ENCODE measurements around the gene TRIM71.

GRCh38 chr3:32842531-32842931, 24.7 kb downstream of the TRIM71 start:
- TF ChIP-seq, protein P1, sequence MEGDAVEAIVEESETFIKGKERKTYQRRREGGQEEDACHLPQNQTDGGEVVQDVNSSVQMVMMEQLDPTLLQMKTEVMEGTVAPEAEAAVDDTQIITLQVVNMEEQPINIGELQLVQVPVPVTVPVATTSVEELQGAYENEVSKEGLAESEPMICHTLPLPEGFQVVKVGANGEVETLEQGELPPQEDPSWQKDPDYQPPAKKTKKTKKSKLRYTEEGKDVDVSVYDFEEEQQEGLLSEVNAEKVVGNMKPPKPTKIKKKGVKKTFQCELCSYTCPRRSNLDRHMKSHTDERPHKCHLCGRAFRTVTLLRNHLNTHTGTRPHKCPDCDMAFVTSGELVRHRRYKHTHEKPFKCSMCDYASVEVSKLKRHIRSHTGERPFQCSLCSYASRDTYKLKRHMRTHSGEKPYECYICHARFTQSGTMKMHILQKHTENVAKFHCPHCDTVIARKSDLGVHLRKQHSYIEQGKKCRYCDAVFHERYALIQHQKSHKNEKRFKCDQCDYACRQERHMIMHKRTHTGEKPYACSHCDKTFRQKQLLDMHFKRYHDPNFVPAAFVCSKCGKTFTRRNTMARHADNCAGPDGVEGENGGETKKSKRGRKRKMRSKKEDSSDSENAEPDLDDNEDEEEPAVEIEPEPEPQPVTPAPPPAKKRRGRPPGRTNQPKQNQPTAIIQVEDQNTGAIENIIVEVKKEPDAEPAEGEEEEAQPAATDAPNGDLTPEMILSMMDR (IDR thresholded peaks at IDR 0.05; ENCODE audit: insufficient read depth, low read length), result no peak
- TF ChIP-seq POLR2AphosphoS5 (IDR thresholded peaks at IDR 0.05; ENCODE audit: low read depth), result no peak
- TF ChIP-seq GABPA (IDR thresholded peaks at IDR 0.05; ENCODE audit: low read depth), result no peak
- TF ChIP-seq REST (IDR thresholded peaks at IDR 0.05; ENCODE audit: insufficient replicate concordance, low read depth), result no peak

Data from HL-60 (cell line).